DND-41 (cell line): ENCODE results near the gene GCKR.
"Not testable (repeated sequence)": the region's sequence is repeated elsewhere in the genome, so short reads cannot be mapped to it uniquely, and the experiment has no call there.

Source experiments
- ATAC-seq: fragments of 200-7000 bp; cut with Tn5 transposase; 3 replicates; pipeline ENCODE4 v1.9.1; 2021; ENCODE audit warnings: low read depth; ENCODE audit not compliant: insufficient read depth
- DNase-seq: peaks from one replicate; pipeline ENCODE4 v3.0.0-alpha.2; 2020
- H2AFZ ChIP-seq: 2 replicates; pipeline ENCODE4 v1.6.0; 2012; ENCODE audit warnings: low read depth, low read length
- H3K27ac ChIP-seq: 2 replicates; pipeline ENCODE4 v1.5.1; 2012; ENCODE audit warnings: low read length, inconsistent platforms
- H3K27me3 ChIP-seq: fragments of 200-600 bp; sonication (generic); 2 replicates; pipeline ENCODE4 v1.6.0; 2012; ENCODE audit warnings: low read length, mild to moderate bottlenecking, inconsistent platforms; ENCODE audit not compliant: insufficient read depth, poor library complexity
- H3K36me3 ChIP-seq: 2 replicates; pipeline ENCODE4 v1.5.1; 2012; ENCODE audit warnings: low read length, inconsistent platforms; ENCODE audit not compliant: insufficient read depth
- H3K4me1 ChIP-seq: 2 replicates; pipeline ENCODE4 v1.5.1; 2012; ENCODE audit warnings: mild to moderate bottlenecking, low read length; ENCODE audit not compliant: insufficient read depth
- H3K4me2 ChIP-seq: 2 replicates; pipeline ENCODE4 v1.6.0; 2012; ENCODE audit warnings: mild to moderate bottlenecking, moderate library complexity, low read length, inconsistent platforms; ENCODE audit not compliant: insufficient read depth
- H3K4me3 ChIP-seq, 2 experiments: fragments of 200-600 bp in 1 of 2; shearing (Covaris generic) in 1 of 2; 2 replicates each; pipeline ENCODE4 v1.5.1; 2012 to 2016; ENCODE audit warnings: inconsistent platforms in 2 of 2, low read length in 2 of 2, mild to moderate bottlenecking in 2 of 2, low read depth in 1 of 2, moderate library complexity in 1 of 2
- H3K79me2 ChIP-seq: 2 replicates; pipeline ENCODE4 v1.6.0; 2012; ENCODE audit warnings: low read length, inconsistent platforms; ENCODE audit not compliant: insufficient read depth
- H3K9ac ChIP-seq: 2 replicates; pipeline ENCODE4 v1.6.0; 2012; ENCODE audit warnings: low read depth, mild to moderate bottlenecking, inconsistent platforms, low read length, moderate library complexity
- H3K9me3 ChIP-seq: 2 replicates; pipeline ENCODE4 v1.5.1; 2012; ENCODE audit warnings: low read length, moderate library complexity, mild to moderate bottlenecking, inconsistent platforms; ENCODE audit not compliant: insufficient read depth, severe bottlenecking
- H4K20me1 ChIP-seq: 2 replicates; pipeline ENCODE4 v1.6.0; 2012; ENCODE audit warnings: low read length; ENCODE audit not compliant: insufficient read depth
- CTCF ChIP-seq: IDR thresholded peaks from 2 replicates; pipeline ENCODE4 v1.5.1; 2012; ENCODE audit warnings: borderline replicate concordance, low read length, moderate library complexity, mild to moderate bottlenecking; ENCODE audit not compliant: poor library complexity, severe bottlenecking; ENCODE audit errors: extremely low read depth
- EZH2 ChIP-seq: IDR thresholded peaks from 3 replicates; pipeline ENCODE4 v1.6.1; 2012; ENCODE audit warnings: borderline replicate concordance, low read depth, mild to moderate bottlenecking, moderate library complexity, low read length, inconsistent platforms; ENCODE audit not compliant: severe bottlenecking

GCKR gene

GRCh38 chr2:27522400-27522945 is 25.8 kb downstream of the GCKR start:
- no peak overlapping the region for H3K4me2 ChIP-seq
- no peaks in the 10 kb centered on the region for H3K9me3 ChIP-seq
- no peak overlapping the region for H3K4me3 ChIP-seq
- no peaks in the 10 kb centered on the region for H3K4me1 ChIP-seq
- H2AFZ ChIP-seq, result no peak overlapping the region
- no peak overlapping the region for H3K27ac ChIP-seq
- H4K20me1 ChIP-seq, result no peaks in the 10 kb centered on the region
- H3K9ac ChIP-seq, result no peak overlapping the region
- H3K27me3 ChIP-seq, result peaks cover 6% of the 10 kb centered on the region
- no peaks in the 10 kb centered on the region for H3K79me2 ChIP-seq
- no peaks in the 10 kb centered on the region for H3K36me3 ChIP-seq
- DNase-seq, result no peak
- ATAC-seq, result no peak
- TF ChIP-seq CTCF (no peak), EZH2 (no peak)

- DNase-seq (no peak), ATAC-seq (no peak)
- Histone ChIP-seq H2AFZ (no peak overlapping the region), H3K4me3 (no peak overlapping the region), H3K4me1 (no peaks in the 10 kb centered on the region), H3K4me2 (no peak overlapping the region), H3K27ac (no peak overlapping the region), H3K27me3 (peaks cover 3% of the 10 kb centered on the region), H3K9ac (no peak overlapping the region), H4K20me1 (no peaks in the 10 kb centered on the region), H3K79me2 (no peaks in the 10 kb centered on the region), H3K9me3 (no peaks in the 10 kb centered on the region), H3K36me3 (no peaks in the 10 kb centered on the region)
- no peak for TF ChIP-seq EZH2
- no peak for TF ChIP-seq CTCF
Measured at GRCh38 chr2:27527182-27527581, 30.5 kb downstream of the GCKR start.

GRCh38 chr2:27531983-27532382 is 35.3 kb downstream of the GCKR start:
- DNase-seq (no peak), ATAC-seq (no peak)
- H3K4me3 ChIP-seq, result no peak overlapping the region
- peaks cover 9% of the 10 kb centered on the region for H3K27me3 ChIP-seq
- no peaks in the 10 kb centered on the region for H4K20me1 ChIP-seq
- H3K4me2 ChIP-seq, result no peak overlapping the region
- H3K36me3 ChIP-seq, result no peaks in the 10 kb centered on the region
- no peak overlapping the region for H3K9ac ChIP-seq
- TF ChIP-seq CTCF (no peak), EZH2 (no peak)
- H3K9me3 ChIP-seq, result no peaks in the 10 kb centered on the region
- H3K79me2 ChIP-seq, result no peaks in the 10 kb centered on the region
- no peaks in the 10 kb centered on the region for H3K4me1 ChIP-seq
- H3K27ac ChIP-seq, result no peak overlapping the region
- H2AFZ ChIP-seq, result no peak overlapping the region

GRCh38 chr2:27537287-27537686 is 40.6 kb downstream of the GCKR start:
- Histone ChIP-seq H3K27ac (no peak overlapping the region), H3K4me3 (no peak overlapping the region), H3K4me1 (no peaks in the 10 kb centered on the region), H4K20me1 (no peaks in the 10 kb centered on the region), H3K9me3 (no peaks in the 10 kb centered on the region), H3K9ac (no peak overlapping the region), H3K27me3 (peaks cover 9% of the 10 kb centered on the region), H2AFZ (no peak overlapping the region), H3K79me2 (no peaks in the 10 kb centered on the region), H3K36me3 (no peaks in the 10 kb centered on the region), H3K4me2 (no peak overlapping the region)
- ATAC-seq (no peak), DNase-seq (no peak)
- TF ChIP-seq CTCF (no peak), EZH2 (no peak)

- not testable (repeated sequence) for H3K79me2 ChIP-seq, ATAC-seq, DNase-seq, H3K27ac ChIP-seq, H3K36me3 ChIP-seq, H3K4me2 ChIP-seq, H3K4me3 ChIP-seq, H3K9ac ChIP-seq, H2AFZ ChIP-seq, H3K9me3 ChIP-seq, H4K20me1 ChIP-seq, H3K27me3 ChIP-seq, H3K4me1 ChIP-seq
Measured at GRCh38 chr2:27538839-27539450, 42.3 kb downstream of the GCKR start.
